HG03558 (cell line): Measurements from ENCODE around the gene NFKB1.
"Not testable (repeated sequence)": the region's sequence is repeated elsewhere in the genome, so short reads cannot be mapped to it uniquely, and the experiment has no call there.

ENCODE experiments used
- ATAC-seq: cut with Tn5 transposase; IDR thresholded peaks from one replicate; pipeline ENCODE4 v1.9.1; 2021; ENCODE audit warnings: moderate number of reproducible peaks; ENCODE audit not compliant: unreplicated experiment; ENCODE audit errors: extremely low read depth

NFKB1 gene

GRCh38 chr4:102619021-102619420 is 117.9 kb downstream of the NFKB1 start:
- ATAC-seq, result not testable (repeated sequence)

- not testable (repeated sequence) for ATAC-seq
These were observed 118.8 kb downstream of the NFKB1 start for GRCh38 chr4:102619776-102620631.

GRCh38 chr4:102620697-102621497 is 119.7 kb downstream of the NFKB1 start:
- ATAC-seq, result no peak

- ATAC-seq, result no peak
These were observed 122.5 kb downstream of the NFKB1 start for GRCh38 chr4:102623622-102624021.

GRCh38 chr4:102624505-102624904 is 123.3 kb downstream of the NFKB1 start:
- no peak for ATAC-seq

- peak; percentile 42 for ATAC-seq
These were observed 124.2 kb downstream of the NFKB1 start for GRCh38 chr4:102625232-102625930.

GRCh38 chr4:102627831-102628523 is 126.8 kb downstream of the NFKB1 start:
- ATAC-seq, result no peak

GRCh38 chr4:102629673-102630072 is 128.5 kb downstream of the NFKB1 start:
- no peak for ATAC-seq

GRCh38 chr4:102631616-102632015 is 130.5 kb downstream of the NFKB1 start:
- no peak for ATAC-seq

GRCh38 chr4:102632241-102633065 is 131.3 kb downstream of the NFKB1 start:
- no peak for ATAC-seq

GRCh38 chr4:102633100-102633499 is 131.9 kb downstream of the NFKB1 start:
- ATAC-seq, result no peak

GRCh38 chr4:102637391-102637790 is 136.2 kb downstream of the NFKB1 start:
- no peak for ATAC-seq

- no peak for ATAC-seq
These were observed 137.5 kb downstream of the NFKB1 start for GRCh38 chr4:102638621-102639020.

GRCh38 chr4:102639598-102639997 is 138.4 kb downstream of the NFKB1 start:
- no peak for ATAC-seq

- no peak for ATAC-seq
These were observed 139.5 kb downstream of the NFKB1 start for GRCh38 chr4:102640669-102641068.

GRCh38 chr4:102641793-102642192 is 140.6 kb downstream of the NFKB1 start:
- ATAC-seq, result no peak

GRCh38 chr4:102642631-102643298 is 141.6 kb downstream of the NFKB1 start:
- ATAC-seq, result no peak

GRCh38 chr4:102647117-102647516 is 146.0 kb downstream of the NFKB1 start:
- ATAC-seq, result no peak

GRCh38 chr4:102657206-102657605 is 156.0 kb downstream of the NFKB1 start:
- no peak for ATAC-seq
